ENCODE results near the gene CYSLTR2.

DNA sequence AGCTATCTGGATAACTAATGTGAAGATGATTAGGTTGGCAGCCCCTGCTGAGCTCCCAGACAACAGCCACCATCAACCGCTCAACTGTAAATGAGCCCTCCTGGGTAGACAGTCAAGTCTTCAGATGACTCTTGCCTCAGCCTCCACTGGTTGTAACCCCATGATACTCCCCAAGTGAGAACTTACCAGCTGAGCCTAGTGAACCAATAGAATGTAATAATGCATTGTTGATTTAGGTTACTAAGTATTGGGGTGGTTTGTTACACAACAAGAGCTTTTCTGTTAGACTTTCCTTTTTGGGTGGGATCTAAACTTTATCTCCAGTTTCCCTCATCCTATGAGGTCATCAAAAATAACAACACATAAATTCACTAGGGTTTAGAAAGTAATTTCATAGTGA is 69.4 kb downstream of the CYSLTR2 start:
- no peak for TF ChIP-seq TAF1 (IDR thresholded peaks at IDR 0.05; ENCODE audit: borderline replicate concordance, low read depth, low read length)
- TF ChIP-seq POLR2A (IDR thresholded peaks at IDR 0.05; ENCODE audit: low read depth, low read length), result no peak

Measured in GM12892 (cell line).